ENCODE results near the gene M1AP.

DNA sequence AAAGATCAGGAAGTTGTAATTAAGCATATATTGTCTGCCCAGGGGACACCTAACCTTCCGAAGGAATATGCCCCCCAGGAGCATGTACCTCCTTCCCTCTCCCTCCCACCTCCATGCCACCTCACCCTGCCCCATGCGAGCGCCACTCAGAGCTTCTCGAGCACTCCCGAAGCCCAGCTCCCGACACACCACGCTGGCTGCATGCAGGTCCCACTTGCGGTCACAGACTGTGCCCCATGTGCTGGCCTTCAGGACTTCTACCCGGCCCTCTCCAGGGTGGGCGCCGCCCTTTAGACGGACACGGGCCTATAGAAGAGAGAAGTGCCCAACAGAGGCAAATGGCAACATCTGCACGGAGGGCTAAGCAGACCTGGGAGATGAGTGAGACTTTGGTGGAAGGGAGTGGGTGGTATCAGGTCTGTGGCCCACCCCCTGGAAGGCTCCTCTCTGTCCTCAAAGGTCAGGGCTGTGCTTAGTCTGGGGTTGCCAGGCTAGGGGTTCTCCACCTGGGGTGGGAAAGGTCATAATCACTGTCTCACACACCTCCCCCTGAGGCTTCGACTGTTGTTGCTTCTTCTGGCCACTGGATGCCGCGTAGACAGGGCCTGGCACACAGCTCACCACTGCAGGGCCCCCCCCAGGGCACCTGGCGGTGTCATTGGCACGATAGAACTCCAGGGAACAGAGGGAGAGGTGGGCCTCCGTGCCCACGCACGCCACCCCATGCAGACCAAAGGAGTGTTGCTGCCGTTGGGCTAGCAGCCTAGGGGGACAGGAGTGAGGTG, 111.8 kb downstream of the M1AP start:
- TF ChIP-seq GATAD2A (IDR thresholded peaks at IDR 0.05) = no peak
- TF ChIP-seq CBFA2T2 (conservative IDR thresholded peaks at IDR 0.05) = no peak
- TF ChIP-seq, protein P1, sequence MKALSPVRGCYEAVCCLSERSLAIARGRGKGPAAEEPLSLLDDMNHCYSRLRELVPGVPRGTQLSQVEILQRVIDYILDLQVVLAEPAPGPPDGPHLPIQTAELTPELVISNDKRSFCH (CRISPR knock-in tag; IDR thresholded peaks at IDR 0.05) = no peak
- TF ChIP-seq, protein P1 (tag; IDR thresholded peaks at IDR 0.05) = no peak
- no peak for TF ChIP-seq YBX1 (IDR thresholded peaks at IDR 0.05)
- TF ChIP-seq SREBF2 (CRISPR knock-in tag; IDR thresholded peaks at IDR 0.05) = no peak
- TF ChIP-seq E2F3 (CRISPR knock-in tag; IDR thresholded peaks at IDR 0.05) = no peak
- no peak for TF ChIP-seq FOXM1 (IDR thresholded peaks at IDR 0.05; ENCODE audit: low read depth)
- TF ChIP-seq FOXM1 (CRISPR knock-in tag; IDR thresholded peaks at IDR 0.05; ENCODE audit: low read depth) = no peak
- TF ChIP-seq, protein P2, sequence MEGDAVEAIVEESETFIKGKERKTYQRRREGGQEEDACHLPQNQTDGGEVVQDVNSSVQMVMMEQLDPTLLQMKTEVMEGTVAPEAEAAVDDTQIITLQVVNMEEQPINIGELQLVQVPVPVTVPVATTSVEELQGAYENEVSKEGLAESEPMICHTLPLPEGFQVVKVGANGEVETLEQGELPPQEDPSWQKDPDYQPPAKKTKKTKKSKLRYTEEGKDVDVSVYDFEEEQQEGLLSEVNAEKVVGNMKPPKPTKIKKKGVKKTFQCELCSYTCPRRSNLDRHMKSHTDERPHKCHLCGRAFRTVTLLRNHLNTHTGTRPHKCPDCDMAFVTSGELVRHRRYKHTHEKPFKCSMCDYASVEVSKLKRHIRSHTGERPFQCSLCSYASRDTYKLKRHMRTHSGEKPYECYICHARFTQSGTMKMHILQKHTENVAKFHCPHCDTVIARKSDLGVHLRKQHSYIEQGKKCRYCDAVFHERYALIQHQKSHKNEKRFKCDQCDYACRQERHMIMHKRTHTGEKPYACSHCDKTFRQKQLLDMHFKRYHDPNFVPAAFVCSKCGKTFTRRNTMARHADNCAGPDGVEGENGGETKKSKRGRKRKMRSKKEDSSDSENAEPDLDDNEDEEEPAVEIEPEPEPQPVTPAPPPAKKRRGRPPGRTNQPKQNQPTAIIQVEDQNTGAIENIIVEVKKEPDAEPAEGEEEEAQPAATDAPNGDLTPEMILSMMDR (IDR thresholded peaks at IDR 0.05 in 2 of 3, conservative IDR thresholded peaks at IDR 0.05 in 1 of 3; ENCODE audit: insufficient read depth in 2 of 3, low read depth in 1 of 3, low read length in 3 of 3) = no peak
